AG04449 (cell line): ENCODE data around the gene ABHD17B.

Source experiments
- CTCF ChIA-PET: fragments of 350-600 bp; formaldehyde crosslinking; extraction: SDS; loops from one replicate; lab custom pipeline; 2021; ENCODE audit warnings: antibody characterized with exemption; lab: Yijun Ruan, JAX
- POLR2A ChIA-PET: fragments of 400-600, 350-600 bp; formaldehyde crosslinking; extraction: SDS; loops from one replicate; lab custom pipeline; 2020; ENCODE audit warnings: antibody characterized with exemption, inconsistent platforms; lab: Yijun Ruan, JAX
- DNase-seq: peaks from one replicate; pipeline ENCODE4 v3.0.0-alpha.2; 2010; ENCODE audit warnings: low read depth, low spot score
- H3K4me3 ChIP-seq: 2 replicates; pipeline ENCODE4 v1.5.1; 2011; ENCODE audit warnings: low read depth, mild to moderate bottlenecking, control low read depth, low read length
- CTCF ChIP-seq: IDR thresholded peaks from one replicate; pipeline ENCODE4 v1.5.1; 2011; ENCODE audit warnings: mild to moderate bottlenecking, moderate library complexity, low read length, control low read depth, inconsistent platforms; ENCODE audit not compliant: insufficient read depth; ENCODE audit errors: missing control alignments

Gene ABHD17B

GRCh38 chr9:71819115-71819739 lies 91.8 kb downstream of the ABHD17B start:
- DNase-seq = no peak

DNA sequence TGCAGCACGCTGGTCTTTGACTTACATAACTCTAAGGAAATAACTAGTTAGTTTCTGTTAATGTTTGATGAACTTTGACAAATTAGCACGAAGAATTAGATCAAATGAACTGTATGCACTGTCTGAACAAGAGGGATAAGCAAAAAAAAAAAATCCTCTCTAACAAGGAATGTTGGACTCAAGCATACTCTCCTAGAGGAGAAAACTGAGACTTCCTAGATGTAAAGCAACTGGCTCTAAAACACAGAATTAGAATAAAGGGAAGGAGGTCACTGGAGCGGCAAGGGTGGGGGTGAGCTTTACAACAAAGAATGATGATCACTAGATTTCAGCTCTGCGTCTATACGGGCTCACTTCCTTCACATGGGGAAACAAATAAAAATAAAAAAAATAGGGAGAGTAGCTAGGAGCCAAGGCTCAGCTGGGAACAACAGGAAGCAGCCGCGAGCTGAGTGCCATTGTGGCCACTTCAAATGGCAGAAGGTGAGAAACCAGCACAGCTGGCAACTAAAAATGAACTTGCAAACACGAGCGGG lies 94.0 kb downstream of the ABHD17B start:
- TF ChIP-seq CTCF = no peak
- no peak overlapping the region for H3K4me3 ChIP-seq
- DNase-seq = no peak
- ChIA-PET POLR2A (no interaction called here), CTCF (interaction anchor here (1.0 to 8.3 kb wide), 12 partner anchors 9 to 532 kb away, joined by 3 to 151 read pairs (median 6); no protein-coding TSS in a partner anchor)

More at GRCh38 chr9:71819115-71819739, 91.8 kb downstream of the ABHD17B start:
- ChIA-PET POLR2A (no interaction called here), CTCF (interaction anchor here (0.6 to 8.3 kb wide), 55 partner anchors 9 to 1179 kb away, joined by 3 to 151 read pairs (median 5); partner anchors contain the start of genes ABHD17B and C9orf85)
- TF ChIP-seq CTCF = peak; percentile 37
- H3K4me3 ChIP-seq = no peak overlapping the region
